ENCODE measurements around the gene TMEM229A.

DNA sequence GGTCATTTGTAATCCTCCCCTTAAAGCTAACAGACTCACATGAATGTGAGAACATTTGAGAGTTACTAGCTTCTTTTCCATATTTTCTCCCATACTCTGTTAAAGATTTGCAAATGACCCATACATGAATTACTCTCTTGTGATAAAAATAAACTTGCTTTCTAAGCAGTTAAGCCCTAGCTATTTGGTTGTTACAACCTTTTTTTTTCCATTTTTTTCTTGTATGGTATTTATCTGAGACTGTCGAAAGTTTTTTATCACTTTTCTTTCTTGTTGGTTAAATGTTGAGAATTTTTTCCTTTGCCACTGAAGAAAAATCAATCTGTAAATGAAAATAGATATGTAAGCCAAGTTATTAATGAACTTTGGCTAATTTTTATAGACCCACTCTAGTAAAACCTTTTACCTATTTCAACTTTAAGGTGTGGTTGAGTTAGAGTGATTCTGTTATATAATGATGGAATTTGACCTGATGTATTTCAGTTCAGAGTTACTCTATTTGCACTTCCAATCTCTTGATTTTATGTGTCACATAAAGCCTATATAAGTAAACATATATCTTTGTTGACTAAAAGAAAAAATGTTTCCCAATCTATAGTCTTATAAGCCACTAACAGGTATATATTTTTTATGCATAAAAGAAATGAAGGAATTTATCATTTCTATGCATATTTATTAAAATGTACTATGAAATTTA lies 19.0 kb upstream of the TMEM229A start:
- TF ChIP-seq CBFB (IDR thresholded peaks at IDR 0.05; ENCODE audit: low read depth), result no peak
- TF ChIP-seq EP300 (IDR thresholded peaks at IDR 0.05; ENCODE audit: borderline replicate concordance in 1 of 2, control insufficient read depth in 1 of 2, low read depth in 2 of 2, low read length in 2 of 2), result no peak
- TF ChIP-seq FOS (IDR thresholded peaks at IDR 0.05; ENCODE audit: borderline replicate concordance, extremely low read depth, insufficient read length), result no peak
- TF ChIP-seq ZNF274 (IDR thresholded peaks at IDR 0.05; ENCODE audit: insufficient read depth, insufficient read length), result no peak
- no peak for TF ChIP-seq POLR2A (IDR thresholded peaks at IDR 0.05; ENCODE audit: low read depth, low read length)
- TF ChIP-seq, protein P1, sequence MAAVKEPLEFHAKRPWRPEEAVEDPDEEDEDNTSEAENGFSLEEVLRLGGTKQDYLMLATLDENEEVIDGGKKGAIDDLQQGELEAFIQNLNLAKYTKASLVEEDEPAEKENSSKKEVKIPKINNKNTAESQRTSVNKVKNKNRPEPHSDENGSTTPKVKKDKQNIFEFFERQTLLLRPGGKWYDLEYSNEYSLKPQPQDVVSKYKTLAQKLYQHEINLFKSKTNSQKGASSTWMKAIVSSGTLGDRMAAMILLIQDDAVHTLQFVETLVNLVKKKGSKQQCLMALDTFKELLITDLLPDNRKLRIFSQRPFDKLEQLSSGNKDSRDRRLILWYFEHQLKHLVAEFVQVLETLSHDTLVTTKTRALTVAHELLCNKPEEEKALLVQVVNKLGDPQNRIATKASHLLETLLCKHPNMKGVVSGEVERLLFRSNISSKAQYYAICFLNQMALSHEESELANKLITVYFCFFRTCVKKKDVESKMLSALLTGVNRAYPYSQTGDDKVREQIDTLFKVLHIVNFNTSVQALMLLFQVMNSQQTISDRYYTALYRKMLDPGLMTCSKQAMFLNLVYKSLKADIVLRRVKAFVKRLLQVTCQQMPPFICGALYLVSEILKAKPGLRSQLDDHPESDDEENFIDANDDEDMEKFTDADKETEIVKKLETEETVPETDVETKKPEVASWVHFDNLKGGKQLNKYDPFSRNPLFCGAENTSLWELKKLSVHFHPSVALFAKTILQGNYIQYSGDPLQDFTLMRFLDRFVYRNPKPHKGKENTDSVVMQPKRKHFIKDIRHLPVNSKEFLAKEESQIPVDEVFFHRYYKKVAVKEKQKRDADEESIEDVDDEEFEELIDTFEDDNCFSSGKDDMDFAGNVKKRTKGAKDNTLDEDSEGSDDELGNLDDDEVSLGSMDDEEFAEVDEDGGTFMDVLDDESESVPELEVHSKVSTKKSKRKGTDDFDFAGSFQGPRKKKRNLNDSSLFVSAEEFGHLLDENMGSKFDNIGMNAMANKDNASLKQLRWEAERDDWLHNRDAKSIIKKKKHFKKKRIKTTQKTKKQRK (IDR thresholded peaks at IDR 0.05; ENCODE audit: low read depth, low read length), result no peak
- TF ChIP-seq, protein P2, sequence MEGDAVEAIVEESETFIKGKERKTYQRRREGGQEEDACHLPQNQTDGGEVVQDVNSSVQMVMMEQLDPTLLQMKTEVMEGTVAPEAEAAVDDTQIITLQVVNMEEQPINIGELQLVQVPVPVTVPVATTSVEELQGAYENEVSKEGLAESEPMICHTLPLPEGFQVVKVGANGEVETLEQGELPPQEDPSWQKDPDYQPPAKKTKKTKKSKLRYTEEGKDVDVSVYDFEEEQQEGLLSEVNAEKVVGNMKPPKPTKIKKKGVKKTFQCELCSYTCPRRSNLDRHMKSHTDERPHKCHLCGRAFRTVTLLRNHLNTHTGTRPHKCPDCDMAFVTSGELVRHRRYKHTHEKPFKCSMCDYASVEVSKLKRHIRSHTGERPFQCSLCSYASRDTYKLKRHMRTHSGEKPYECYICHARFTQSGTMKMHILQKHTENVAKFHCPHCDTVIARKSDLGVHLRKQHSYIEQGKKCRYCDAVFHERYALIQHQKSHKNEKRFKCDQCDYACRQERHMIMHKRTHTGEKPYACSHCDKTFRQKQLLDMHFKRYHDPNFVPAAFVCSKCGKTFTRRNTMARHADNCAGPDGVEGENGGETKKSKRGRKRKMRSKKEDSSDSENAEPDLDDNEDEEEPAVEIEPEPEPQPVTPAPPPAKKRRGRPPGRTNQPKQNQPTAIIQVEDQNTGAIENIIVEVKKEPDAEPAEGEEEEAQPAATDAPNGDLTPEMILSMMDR (IDR thresholded peaks at IDR 0.05 in 2 of 3, conservative IDR thresholded peaks at IDR 0.05 in 1 of 3; ENCODE audit: control insufficient read depth in 2 of 3, extremely low read depth in 1 of 3, insufficient read depth in 1 of 3, low read depth in 3 of 3, low read length in 3 of 3), result no peak
- TF ChIP-seq SIN3A (IDR thresholded peaks at IDR 0.05; ENCODE audit: low read depth, low read length), result no peak
- no peak for TF ChIP-seq ASH2L (IDR thresholded peaks at IDR 0.05; ENCODE audit: borderline replicate concordance, low read depth)
- no peak for TF ChIP-seq HDAC6 (IDR thresholded peaks at IDR 0.05; ENCODE audit: unreplicated experiment)
- TF ChIP-seq POLR2AphosphoS5 (IDR thresholded peaks at IDR 0.05; ENCODE audit: low read length), result no peak
- TF ChIP-seq CHD4 (IDR thresholded peaks at IDR 0.05), result no peak
